ENCODE results near the gene NCAM1.

Gene NCAM1

DNA sequence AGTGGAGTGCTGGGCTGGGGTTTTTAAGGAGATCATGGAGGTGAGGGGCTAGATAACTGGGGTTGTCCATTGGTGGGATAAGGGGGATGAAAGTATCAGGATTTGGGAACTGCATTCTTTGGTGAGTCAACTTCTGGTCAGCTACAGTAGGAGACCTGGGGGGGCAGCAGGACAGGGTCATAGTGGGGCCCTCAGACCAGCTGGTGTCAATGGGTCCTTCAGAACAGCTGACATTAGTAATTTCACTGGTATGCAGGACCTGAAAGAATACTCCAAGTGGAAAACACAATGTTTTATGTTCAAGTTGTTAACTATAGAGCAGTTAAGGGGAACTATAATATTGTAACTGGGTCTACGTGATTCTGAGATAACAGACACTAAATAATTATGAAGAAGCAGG, 350.3 kb downstream of the NCAM1 start:
- H3K4me3 ChIP-seq (ENCODE audit: low read length) = no peak overlapping the region
- H3K27me3 ChIP-seq (ENCODE audit: control insufficient read depth, insufficient read depth, low read length) = no peaks in the 10 kb centered on the region

GRCh38 chr11:113313601-113314000, 352.4 kb downstream of the NCAM1 start:
- no peak overlapping the region for H3K9ac ChIP-seq (ENCODE audit: low read length)
- H3K9me3 ChIP-seq (ENCODE audit: control insufficient read depth, low read length) = no peaks in the 10 kb centered on the region
- H3K36me3 ChIP-seq (ENCODE audit: control insufficient read depth, insufficient read depth, low read length) = no peaks in the 10 kb centered on the region
- H3K4me3 ChIP-seq (ENCODE audit: low read length) = no peak overlapping the region
- peaks cover 5% of the 10 kb centered on the region for H3K4me1 ChIP-seq (ENCODE audit: control insufficient read depth, insufficient read depth, low read length)
- no peaks in the 10 kb centered on the region for H3K27me3 ChIP-seq (ENCODE audit: control insufficient read depth, insufficient read depth, low read length)

More for the DNA sequence above, 350.3 kb downstream of the NCAM1 start:
- Histone ChIP-seq H3K4me1 (ENCODE audit: control insufficient read depth, insufficient read depth, low read length) (peaks cover 5% of the 10 kb centered on the region), H3K9me3 (ENCODE audit: control insufficient read depth, low read length) (no peaks in the 10 kb centered on the region), H3K36me3 (ENCODE audit: control insufficient read depth, insufficient read depth, low read length) (no peaks in the 10 kb centered on the region), H3K9ac (ENCODE audit: low read length) (no peak overlapping the region)

DNA sequence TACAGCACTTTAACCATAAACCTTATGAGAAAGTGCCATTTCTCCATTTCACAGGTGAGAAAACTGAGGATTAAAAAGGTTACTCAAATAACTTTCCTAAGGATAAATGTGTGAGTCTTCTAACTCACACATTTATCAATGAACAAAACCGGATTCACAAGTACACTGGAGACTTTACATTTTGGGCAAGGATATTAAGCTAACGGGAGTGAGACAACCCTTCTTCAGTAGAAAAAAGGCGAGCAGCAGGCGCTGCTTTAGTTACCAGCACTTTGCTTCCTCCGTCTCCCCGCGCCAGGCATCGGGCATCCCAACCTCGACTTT, 352.8 kb downstream of the NCAM1 start:
- Histone ChIP-seq H3K27me3 (ENCODE audit: control insufficient read depth, insufficient read depth, low read length) (no peaks in the 10 kb centered on the region), H3K36me3 (ENCODE audit: control insufficient read depth, insufficient read depth, low read length) (no peaks in the 10 kb centered on the region), H3K4me3 (ENCODE audit: low read length) (no peak overlapping the region)

DNA sequence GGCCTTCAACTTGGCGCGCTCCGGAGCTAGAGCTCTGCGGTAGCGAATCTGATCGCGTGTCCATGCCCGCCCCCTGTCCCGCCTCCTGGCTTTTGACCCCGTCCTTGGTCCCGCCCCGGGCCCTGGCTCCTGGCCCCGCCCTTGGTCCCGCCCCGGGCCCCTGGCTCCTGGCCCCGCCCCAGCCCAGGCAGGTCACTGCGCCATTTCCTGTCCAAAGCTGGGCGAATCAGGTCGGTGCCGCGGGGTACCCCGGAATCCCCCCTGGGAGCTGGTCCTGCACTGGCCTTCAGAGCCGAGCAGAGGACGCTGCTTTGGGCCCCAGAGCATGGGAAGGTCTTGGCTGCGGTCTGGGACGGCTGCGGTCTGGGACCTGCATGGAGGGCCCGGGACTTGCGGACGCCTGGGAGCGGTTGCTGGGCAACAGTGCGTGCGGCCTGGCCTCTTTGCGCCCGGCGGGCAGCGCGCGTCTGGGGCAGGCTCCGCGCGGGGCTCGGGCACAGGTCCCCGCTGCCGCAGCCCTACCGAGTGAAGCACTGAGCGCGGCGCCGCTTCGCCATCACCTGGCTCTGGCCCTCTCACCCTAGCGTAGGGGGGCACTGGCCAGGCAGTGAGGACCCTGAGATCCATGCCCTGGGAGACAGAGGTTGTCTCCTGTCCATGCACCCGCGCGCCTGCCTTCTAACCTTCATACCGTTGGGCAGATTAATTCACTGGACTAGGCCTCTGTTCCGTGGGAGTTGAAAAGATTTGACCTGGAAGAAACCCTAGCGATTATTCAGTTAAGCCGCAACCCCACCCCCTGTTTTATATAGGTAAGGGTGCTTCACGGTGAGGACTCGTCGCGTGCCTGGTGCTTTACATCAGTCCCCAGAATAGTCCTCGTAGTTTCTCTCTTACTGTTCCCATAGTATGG, 353.4 kb downstream of the NCAM1 start, which contains the start of gene TTC12:
Gene TTC12, plus strand, starts transcription at position 195 of the 913 bp plus-strand sequence. CDS start 1,675 bp downstream, outside the sequence.
- Histone ChIP-seq H3K36me3 (ENCODE audit: control insufficient read depth, insufficient read depth, low read length) (no peaks in the 10 kb centered on the region), H3K27me3 (ENCODE audit: control insufficient read depth, insufficient read depth, low read length) (no peaks in the 10 kb centered on the region), H3K4me3 (ENCODE audit: low read length) (peak within 1 kb of the TSS; percentile 53), H3K9ac (ENCODE audit: low read length) (peak within 1 kb of the TSS; percentile 75), H3K9me3 (ENCODE audit: control insufficient read depth, low read length) (no peaks in the 10 kb centered on the region), H3K4me1 (ENCODE audit: control insufficient read depth, insufficient read depth, low read length) (peaks cover 5% of the 10 kb centered on the region)

More for the DNA sequence above, 352.8 kb downstream of the NCAM1 start:
- Histone ChIP-seq H3K4me1 (ENCODE audit: control insufficient read depth, insufficient read depth, low read length) (peaks cover 5% of the 10 kb centered on the region), H3K9me3 (ENCODE audit: control insufficient read depth, low read length) (no peaks in the 10 kb centered on the region), H3K9ac (ENCODE audit: low read length) (no peak overlapping the region)

GRCh38 chr11:113315811-113316210, 354.6 kb downstream of the NCAM1 start:
- Histone ChIP-seq H3K36me3 (ENCODE audit: control insufficient read depth, insufficient read depth, low read length) (no peaks in the 10 kb centered on the region), H3K9ac (ENCODE audit: low read length) (no peak overlapping the region), H3K4me1 (ENCODE audit: control insufficient read depth, insufficient read depth, low read length) (peaks cover 5% of the 10 kb centered on the region), H3K9me3 (ENCODE audit: control insufficient read depth, low read length) (no peaks in the 10 kb centered on the region), H3K27me3 (ENCODE audit: control insufficient read depth, insufficient read depth, low read length) (no peaks in the 10 kb centered on the region), H3K4me3 (ENCODE audit: low read length) (no peak overlapping the region)

GRCh38 chr11:113316256-113316655, 355.0 kb downstream of the NCAM1 start:
- no peaks in the 10 kb centered on the region for H3K27me3 ChIP-seq (ENCODE audit: control insufficient read depth, insufficient read depth, low read length)

GRCh38 chr11:113317339-113317738, 356.1 kb downstream of the NCAM1 start:
- no peaks in the 10 kb centered on the region for H3K27me3 ChIP-seq (ENCODE audit: control insufficient read depth, insufficient read depth, low read length)
- H3K4me3 ChIP-seq (ENCODE audit: low read length) = no peak overlapping the region
- peaks cover 5% of the 10 kb centered on the region for H3K4me1 ChIP-seq (ENCODE audit: control insufficient read depth, insufficient read depth, low read length)
- H3K9ac ChIP-seq (ENCODE audit: low read length) = no peak overlapping the region
- no peaks in the 10 kb centered on the region for H3K36me3 ChIP-seq (ENCODE audit: control insufficient read depth, insufficient read depth, low read length)
- H3K9me3 ChIP-seq (ENCODE audit: control insufficient read depth, low read length) = no peaks in the 10 kb centered on the region

More at GRCh38 chr11:113316256-113316655, 355.0 kb downstream of the NCAM1 start:
- H3K36me3 ChIP-seq (ENCODE audit: control insufficient read depth, insufficient read depth, low read length) = no peaks in the 10 kb centered on the region
- no peak overlapping the region for H3K4me3 ChIP-seq (ENCODE audit: low read length)
- no peaks in the 10 kb centered on the region for H3K9me3 ChIP-seq (ENCODE audit: control insufficient read depth, low read length)
- peaks cover 5% of the 10 kb centered on the region for H3K4me1 ChIP-seq (ENCODE audit: control insufficient read depth, insufficient read depth, low read length)
- no peak overlapping the region for H3K9ac ChIP-seq (ENCODE audit: low read length)

DNA sequence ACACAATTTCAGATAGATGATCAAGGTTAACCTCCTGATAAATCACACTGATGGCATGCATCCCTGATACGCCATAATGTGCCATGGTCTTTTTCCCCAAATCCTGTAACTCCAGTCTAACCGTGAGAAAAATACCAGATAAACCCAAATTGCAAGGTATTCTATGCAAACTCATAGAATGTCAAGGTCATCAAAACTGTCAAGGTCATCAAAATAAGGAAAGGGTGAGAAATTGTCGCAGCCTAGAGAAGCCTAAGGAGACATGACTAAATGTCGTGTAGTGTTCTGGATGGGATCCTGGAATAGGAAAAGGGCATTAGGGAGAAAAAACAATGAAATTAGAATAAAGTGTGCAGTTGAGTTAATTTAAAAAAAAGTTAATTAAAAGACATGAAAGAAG, 357.9 kb downstream of the NCAM1 start:
- Histone ChIP-seq H3K9me3 (ENCODE audit: control insufficient read depth, low read length) (no peaks in the 10 kb centered on the region), H3K9ac (ENCODE audit: low read length) (no peak overlapping the region), H3K27me3 (ENCODE audit: control insufficient read depth, insufficient read depth, low read length) (no peaks in the 10 kb centered on the region), H3K4me3 (ENCODE audit: low read length) (no peak overlapping the region), H3K36me3 (ENCODE audit: control insufficient read depth, insufficient read depth, low read length) (no peaks in the 10 kb centered on the region), H3K4me1 (ENCODE audit: control insufficient read depth, insufficient read depth, low read length) (peaks cover 5% of the 10 kb centered on the region)

- Histone ChIP-seq H3K27me3 (ENCODE audit: control insufficient read depth, insufficient read depth, low read length) (no peaks in the 10 kb centered on the region), H3K4me3 (ENCODE audit: low read length) (no peak overlapping the region), H3K4me1 (ENCODE audit: control insufficient read depth, insufficient read depth, low read length) (no peaks in the 10 kb centered on the region), H3K9me3 (ENCODE audit: control insufficient read depth, low read length) (no peaks in the 10 kb centered on the region), H3K36me3 (ENCODE audit: control insufficient read depth, insufficient read depth, low read length) (no peaks in the 10 kb centered on the region), H3K9ac (ENCODE audit: low read length) (no peak overlapping the region)
Observed at GRCh38 chr11:113322158-113322557, 360.9 kb downstream of the NCAM1 start.

GRCh38 chr11:113324250-113324649, 363.0 kb downstream of the NCAM1 start:
- Histone ChIP-seq H3K36me3 (ENCODE audit: control insufficient read depth, insufficient read depth, low read length) (no peaks in the 10 kb centered on the region), H3K27me3 (ENCODE audit: control insufficient read depth, insufficient read depth, low read length) (no peaks in the 10 kb centered on the region), H3K9me3 (ENCODE audit: control insufficient read depth, low read length) (no peaks in the 10 kb centered on the region), H3K9ac (ENCODE audit: low read length) (no peak overlapping the region), H3K4me3 (ENCODE audit: low read length) (no peak overlapping the region), H3K4me1 (ENCODE audit: control insufficient read depth, insufficient read depth, low read length) (no peaks in the 10 kb centered on the region)

Measured in mucosa of stomach (tissue), 1 donor.